Natural killer cell (primary cell): ENCODE results near the gene VIPR2. TPM values are rescaled to one million over a fixed set of nuclear protein-coding genes. Genes with fewer than 3 reads are reported as not detected.

Experiments
- ATAC-seq, 3 donors: fragments of 150-1000 bp in 2 of 3; fragments of 200-7000 bp in 1 of 3; cut with Tn5 transposase; 1 replicate in 1 of 3; 2 replicates in 2 of 3; pipeline ENCODE4 v1.10.0; 2021; ENCODE audit warnings: mild to moderate bottlenecking in 2 of 3, moderate library complexity in 2 of 3
- DNase-seq, 2 donors: peaks; one replicate each; pipeline versions ENCODE4 v3.0.0 to v3.0.0-alpha.2; 2013 to 2021; ENCODE audit warnings: mixed read lengths in 1 of 2
- H3K27ac ChIP-seq: one replicate; pipeline ENCODE4 v1.5.1; 2013; ENCODE audit warnings: mild to moderate bottlenecking, low read length
- H3K27me3 ChIP-seq: one replicate; pipeline ENCODE4 v1.6.1; 2013; ENCODE audit warnings: low read length; ENCODE audit not compliant: control insufficient read depth, insufficient read depth
- H3K36me3 ChIP-seq: one replicate; pipeline ENCODE4 v1.6.1; 2013; ENCODE audit warnings: low read length; ENCODE audit not compliant: control insufficient read depth, insufficient read depth
- H3K4me1 ChIP-seq: one replicate; pipeline ENCODE4 v1.6.1; 2013; ENCODE audit warnings: low read length; ENCODE audit not compliant: control insufficient read depth, insufficient read depth
- H3K4me3 ChIP-seq: one replicate; pipeline ENCODE4 v1.5.1; 2013; ENCODE audit warnings: low read length
- H3K9me3 ChIP-seq: one replicate; pipeline ENCODE4 v1.6.1; 2013; ENCODE audit warnings: low read length; ENCODE audit not compliant: control insufficient read depth, insufficient read depth
- H3K27ac Mint-ChIP-seq, 2 donors: one replicate each; pipeline ENCODE4 v1.8.0; 2022; ENCODE audit warnings: mild to moderate bottlenecking in 2 of 2, mixed read lengths in 2 of 2, moderate library complexity in 1 of 2
- H3K27me3 Mint-ChIP-seq, 2 donors: one replicate each; pipeline ENCODE4 v1.8.0; 2022; ENCODE audit warnings: low read depth in 2 of 2, mixed read lengths in 2 of 2
- H3K36me3 Mint-ChIP-seq: one replicate; pipeline ENCODE4 v1.8.0; 2022; ENCODE audit warnings: mixed read lengths
- H3K4me1 Mint-ChIP-seq, 2 donors: one replicate each; pipeline ENCODE4 v1.8.0; 2022; ENCODE audit warnings: mixed read lengths in 2 of 2
- H3K4me3 Mint-ChIP-seq: one replicate; pipeline ENCODE4 v1.8.0; 2022; ENCODE audit warnings: mild to moderate bottlenecking, moderate library complexity, mixed read lengths
- H3K9me3 Mint-ChIP-seq, 2 donors: one replicate each; pipeline ENCODE4 v1.8.0; 2022; ENCODE audit warnings: mixed read lengths in 2 of 2
- WGBS: methylation state at CpG from one replicate; pipeline ENCODE4 v1.1.7; 2013; ENCODE audit warnings: missing lambda C conversion rate; ENCODE audit not compliant: insufficient coverage; 5-methylcytosine and 5-hydroxymethylcytosine counted together
- intact Hi-C: fragments of 100-400 bp; cut with micrococcal nuclease; formaldehyde crosslinking; loops from one replicate; pipeline ENCODE4 v1.14.2; 2022
- total RNA-seq, 4 donors: library from RNA; stranded (reverse); fragments of 120-200 nt in 1 of 4; gene quantifications; one replicate each; pipeline versions ENCODE4 v1.2.3 to v1.2.4, GENCODE V29; 2013 to 2022
- TF ChIP-seq, protein P1 (sequence below): fragments of 200-600 bp; IDR thresholded peaks from one replicate; pipeline ENCODE4 v1.8.0; 2022; ENCODE audit warnings: antibody characterized with exemption

The VIPR2 gene
- total RNA-seq, 3 donors from 2014 or later (not counting 1 experiment from before 2014, with no cell fraction given), result 2.2 to 4.9 (median 4.7) TPM

DNA sequence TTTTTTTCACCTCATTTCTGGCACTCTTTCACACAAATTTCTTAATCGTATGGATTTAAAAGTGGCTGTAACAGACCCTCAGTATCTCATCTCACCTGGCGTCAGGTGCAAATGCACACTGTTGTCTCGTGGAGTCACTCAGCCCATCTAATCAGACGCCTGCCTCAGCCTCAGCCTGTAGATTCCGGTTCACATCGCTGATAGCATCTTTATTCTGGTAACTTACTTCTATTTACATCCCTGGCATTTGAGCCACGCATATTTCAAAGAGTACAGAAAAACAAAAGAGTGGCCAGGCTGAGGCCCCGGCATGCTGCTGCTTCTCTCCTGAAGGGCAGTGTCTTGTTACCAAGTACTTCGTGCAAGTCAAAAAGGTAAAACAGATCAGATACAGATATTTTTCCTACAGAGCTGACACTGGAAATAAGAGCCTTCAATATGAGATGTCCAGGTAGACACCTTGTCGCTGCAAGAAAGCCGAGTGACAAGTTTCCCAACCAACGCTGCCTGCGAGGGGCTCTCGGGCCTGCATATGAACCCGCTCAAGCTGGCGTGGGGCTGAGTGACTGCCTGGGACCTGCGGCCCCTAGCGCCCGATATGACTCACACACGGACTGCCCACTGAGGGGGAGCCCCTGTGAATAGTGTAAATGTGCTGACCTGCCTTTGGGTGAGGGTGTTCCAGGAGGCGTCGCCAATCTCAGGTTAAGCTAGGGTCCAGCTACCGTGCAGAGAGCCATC lies 4.3 kb downstream of the VIPR2 start:
- peaks cover 20% of the 10 kb centered on the region for H3K4me1 ChIP-seq
- WGBS, result 92% methylated on average over 22 of the region's 23 CpGs
- H3K27me3 ChIP-seq, result peaks cover 2% of the 10 kb centered on the region
- Mint-ChIP-seq H3K36me3 (no peaks in the 10 kb centered on the region), H3K4me3 (no peak overlapping the region), H3K27ac (no peak overlapping the region), H3K9me3 (no peaks in the 10 kb centered on the region), H3K4me1 (peaks cover 15 to 21% of the 10 kb centered on the region in 2 donors), H3K27me3 (peaks cover 3 to 11% of the 10 kb centered on the region in 2 donors)
- no peak overlapping the region for H3K4me3 ChIP-seq
- no peak overlapping the region for H3K27ac ChIP-seq
- DNase-seq, result no peak
- H3K9me3 ChIP-seq, result no peaks in the 10 kb centered on the region
- no peaks in the 10 kb centered on the region for H3K36me3 ChIP-seq
- TF ChIP-seq, protein P1, sequence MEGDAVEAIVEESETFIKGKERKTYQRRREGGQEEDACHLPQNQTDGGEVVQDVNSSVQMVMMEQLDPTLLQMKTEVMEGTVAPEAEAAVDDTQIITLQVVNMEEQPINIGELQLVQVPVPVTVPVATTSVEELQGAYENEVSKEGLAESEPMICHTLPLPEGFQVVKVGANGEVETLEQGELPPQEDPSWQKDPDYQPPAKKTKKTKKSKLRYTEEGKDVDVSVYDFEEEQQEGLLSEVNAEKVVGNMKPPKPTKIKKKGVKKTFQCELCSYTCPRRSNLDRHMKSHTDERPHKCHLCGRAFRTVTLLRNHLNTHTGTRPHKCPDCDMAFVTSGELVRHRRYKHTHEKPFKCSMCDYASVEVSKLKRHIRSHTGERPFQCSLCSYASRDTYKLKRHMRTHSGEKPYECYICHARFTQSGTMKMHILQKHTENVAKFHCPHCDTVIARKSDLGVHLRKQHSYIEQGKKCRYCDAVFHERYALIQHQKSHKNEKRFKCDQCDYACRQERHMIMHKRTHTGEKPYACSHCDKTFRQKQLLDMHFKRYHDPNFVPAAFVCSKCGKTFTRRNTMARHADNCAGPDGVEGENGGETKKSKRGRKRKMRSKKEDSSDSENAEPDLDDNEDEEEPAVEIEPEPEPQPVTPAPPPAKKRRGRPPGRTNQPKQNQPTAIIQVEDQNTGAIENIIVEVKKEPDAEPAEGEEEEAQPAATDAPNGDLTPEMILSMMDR, result no peak
- intact Hi-C loops, result no loop called here
- ATAC-seq, result no peak

DNA sequence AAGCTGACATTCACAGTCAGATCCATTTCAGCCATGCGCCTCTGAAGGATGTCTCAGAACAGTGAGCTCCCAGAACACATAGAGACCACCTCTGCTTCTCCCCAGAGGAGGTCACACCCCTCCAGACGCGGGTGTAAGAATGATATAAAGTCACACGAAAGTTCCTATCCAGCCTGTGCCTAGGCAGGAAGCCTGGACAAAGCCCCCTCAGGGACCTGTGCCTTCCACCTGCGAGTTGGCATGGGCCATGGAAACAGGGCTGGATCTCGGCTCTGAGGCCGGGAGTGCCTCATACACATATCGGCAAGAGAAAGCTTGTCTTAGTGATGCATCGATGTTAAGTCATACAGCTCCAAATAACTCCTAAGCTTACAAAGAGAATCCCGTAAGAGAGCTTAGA lies 5.0 kb downstream of the VIPR2 start:
- Histone ChIP-seq H3K27me3 (peaks cover 2% of the 10 kb centered on the region), H3K4me3 (no peak overlapping the region), H3K9me3 (no peaks in the 10 kb centered on the region), H3K27ac (no peak overlapping the region), H3K36me3 (no peaks in the 10 kb centered on the region), H3K4me1 (peaks cover 20% of the 10 kb centered on the region)
- Mint-ChIP-seq H3K36me3 (no peaks in the 10 kb centered on the region), H3K4me1 (peaks cover 15 to 21% of the 10 kb centered on the region in 2 donors), H3K27ac (no peak overlapping the region), H3K27me3 (peaks cover 3 to 11% of the 10 kb centered on the region in 2 donors), H3K4me3 (no peak overlapping the region), H3K9me3 (no peaks in the 10 kb centered on the region)
- TF ChIP-seq, protein P1, result no peak
- 94% methylated on average over 9 of the region's 10 CpGs for WGBS
- intact Hi-C loops, result no loop called here
- DNase-seq (no peak), ATAC-seq (no peak)

DNA sequence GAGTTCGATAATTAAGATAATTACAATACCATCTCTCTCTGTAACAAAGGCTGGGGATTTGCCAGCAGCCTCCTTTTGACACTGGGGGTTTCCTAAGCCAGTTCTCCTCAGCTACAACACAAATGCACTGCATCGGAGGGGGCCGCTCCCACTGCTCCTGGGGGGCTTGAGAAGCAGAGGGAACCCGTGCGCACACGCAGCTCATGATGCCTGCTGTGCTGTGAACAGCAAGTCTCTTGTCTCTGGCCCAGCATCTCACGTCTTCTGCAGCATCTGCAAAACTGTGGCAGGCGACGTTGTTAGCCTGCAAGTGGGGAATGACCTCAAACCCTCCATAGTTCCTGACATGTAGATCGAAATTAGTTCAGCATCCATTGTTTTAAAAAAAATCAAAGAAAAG lies 5.5 kb downstream of the VIPR2 start:
- H3K9me3 ChIP-seq, result no peaks in the 10 kb centered on the region
- intact Hi-C loops, result no loop called here
- no peak for ATAC-seq
- H3K4me3 ChIP-seq, result no peak overlapping the region
- Mint-ChIP-seq H3K9me3 (no peaks in the 10 kb centered on the region), H3K27ac (no peak overlapping the region), H3K4me1 (peaks cover 15 to 21% of the 10 kb centered on the region in 2 donors), H3K27me3 (peaks cover 3 to 11% of the 10 kb centered on the region in 2 donors), H3K36me3 (no peaks in the 10 kb centered on the region), H3K4me3 (no peak overlapping the region)
- peaks cover 17% of the 10 kb centered on the region for H3K4me1 ChIP-seq
- no peaks in the 10 kb centered on the region for H3K36me3 ChIP-seq
- TF ChIP-seq, protein P1, result no peak
- no peak overlapping the region for H3K27ac ChIP-seq
- WGBS, result 91% methylated on average over 10 of the region's 10 CpGs
- peaks cover 2% of the 10 kb centered on the region for H3K27me3 ChIP-seq
- DNase-seq, result no peak

DNA sequence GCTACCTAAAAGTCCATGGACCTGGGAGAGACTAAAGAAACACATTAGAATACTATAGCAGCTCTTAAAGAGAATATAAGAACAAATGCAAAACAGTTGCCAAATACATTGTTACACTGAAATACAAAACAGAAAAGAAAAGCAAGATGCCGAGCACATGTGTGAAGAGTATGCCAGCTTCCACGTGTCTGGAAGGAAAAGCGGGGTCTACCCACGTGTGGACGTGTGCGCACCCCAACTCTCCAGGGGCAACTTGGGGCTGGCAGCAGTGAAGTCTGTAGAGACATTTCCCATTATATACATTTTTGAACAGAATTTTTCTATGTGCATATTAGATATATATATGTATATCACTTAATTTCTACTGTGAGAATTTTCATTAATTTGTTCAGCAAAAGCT lies 6.2 kb downstream of the VIPR2 start:
- ATAC-seq, result no peak
- Mint-ChIP-seq H3K4me1 (peaks cover 14 to 15% of the 10 kb centered on the region in 2 donors), H3K9me3 (no peaks in the 10 kb centered on the region), H3K36me3 (no peaks in the 10 kb centered on the region), H3K4me3 (no peak overlapping the region), H3K27me3 (peaks cover 3 to 11% of the 10 kb centered on the region in 2 donors), H3K27ac (no peak overlapping the region)
- Histone ChIP-seq H3K4me3 (no peak overlapping the region), H3K27ac (no peak overlapping the region), H3K9me3 (no peaks in the 10 kb centered on the region), H3K36me3 (no peaks in the 10 kb centered on the region), H3K27me3 (peaks cover 2% of the 10 kb centered on the region), H3K4me1 (peaks cover 10% of the 10 kb centered on the region)
- WGBS, result 87% methylated on average over 6 of the region's 6 CpGs
- TF ChIP-seq, protein P1, result no peak
- intact Hi-C loops, result no loop called here
- no peak for DNase-seq
